ENCODE data around the gene ALOX5. TPM values are rescaled to one million over a fixed set of nuclear protein-coding genes. Genes with fewer than 3 reads are reported as not detected.
"Not testable (repeated sequence)": the region's sequence is repeated elsewhere in the genome, so short reads cannot be mapped to it uniquely, and the experiment has no call there.

The ALOX5 gene
- total RNA-seq, 4 donors from 2014 or later: 14.2 to 48.5 (median 21.2) TPM

- no peak overlapping the region for H3K4me3 ChIP-seq
- H3K9me3 ChIP-seq: no peaks in the 10 kb centered on the region
- H3K27me3 ChIP-seq: no peaks in the 10 kb centered on the region
- no peak overlapping the region for H3K27ac ChIP-seq (replicated peaks in 1 of 4)
- no peak for DNase-seq (ENCODE audit: extremely low spot score)
- no peaks in the 10 kb centered on the region for H3K36me3 ChIP-seq
- no peak for TF ChIP-seq CTCF (IDR thresholded peaks at IDR 0.05)
- TF ChIP-seq EP300 (IDR thresholded peaks at IDR 0.05): no peak
- TF ChIP-seq POLR2A (IDR thresholded peaks at IDR 0.05; ENCODE audit: low read depth): no peak
- 65% methylated on average over 1 of the region's 1 CpG for WGBS
- intact Hi-C loops (cut with DNase I): no loop called here
- H3K4me1 ChIP-seq: no peaks in the 10 kb centered on the region
Measured at GRCh38 chr10:45353186-45353585, 20.8 kb upstream of the ALOX5 start.

- TF ChIP-seq POLR2AphosphoS5 (IDR thresholded peaks at IDR 0.05): no peak
- TF ChIP-seq CTCF (IDR thresholded peaks at IDR 0.05): no peak
- TF ChIP-seq EP300 (IDR thresholded peaks at IDR 0.05): no peak
- TF ChIP-seq POLR2A (IDR thresholded peaks at IDR 0.05; ENCODE audit: low read depth): no peak
- intact Hi-C loops (cut with DNase I): no loop called here
- WGBS: 66% methylated on average over 3 of the region's 3 CpGs
- H3K4me1 ChIP-seq: no peaks in the 10 kb centered on the region
- no peak overlapping the region for H3K27ac ChIP-seq (replicated peaks in 1 of 4)
- H3K27me3 ChIP-seq: peaks cover 0 to 6% (median 0%) of the 10 kb centered on the region in 4 donors
- no peaks in the 10 kb centered on the region for H3K9me3 ChIP-seq
- H3K4me3 ChIP-seq: no peak overlapping the region
- H3K36me3 ChIP-seq: no peaks in the 10 kb centered on the region
- no peak for DNase-seq (ENCODE audit: extremely low spot score)
Measured at GRCh38 chr10:45354261-45354660, 19.8 kb upstream of the ALOX5 start.

- Histone ChIP-seq H3K9me3 (no peaks in the 10 kb centered on the region), H3K4me3 (no peak overlapping the region), H3K36me3 (no peaks in the 10 kb centered on the region), H3K4me1 (no peaks in the 10 kb centered on the region), H3K27me3 (peaks cover 0 to 13% (median 0%) of the 10 kb centered on the region in 4 donors), H3K27ac (replicated peaks in 1 of 4) (no peak overlapping the region)
- 83% methylated on average over 4 of the region's 4 CpGs for WGBS
- intact Hi-C loops (cut with DNase I): no loop called here
- no peak for TF ChIP-seq CTCF (IDR thresholded peaks at IDR 0.05)
- TF ChIP-seq EP300 (IDR thresholded peaks at IDR 0.05): no peak
- no peak for TF ChIP-seq POLR2AphosphoS5 (IDR thresholded peaks at IDR 0.05)
- TF ChIP-seq POLR2A (IDR thresholded peaks at IDR 0.05; ENCODE audit: low read depth): no peak
- no peak for DNase-seq (ENCODE audit: extremely low spot score)
Measured at GRCh38 chr10:45355494-45355893, 18.5 kb upstream of the ALOX5 start.

GRCh38 chr10:45358961-45359360 is 15.1 kb upstream of the ALOX5 start:
- WGBS: 58% methylated on average over 7 of the region's 7 CpGs
- H3K9me3 ChIP-seq; H3K4me1 ChIP-seq; H3K36me3 ChIP-seq; H3K27ac ChIP-seq (replicated peaks in 1 of 4); intact Hi-C loops (cut with DNase I); H3K4me3 ChIP-seq; DNase-seq (ENCODE audit: extremely low spot score): not testable (repeated sequence)
- H3K27me3 ChIP-seq: peaks cover 0 to 13% (median 0%) of the 10 kb centered on the region in 4 donors

- intact Hi-C loops (cut with DNase I): not testable (repeated sequence)
Measured at GRCh38 chr10:45361983-45362799, 11.8 kb upstream of the ALOX5 start.

GRCh38 chr10:45367643-45368042 is 6.4 kb upstream of the ALOX5 start:
- WGBS: 92% methylated on average over 3 of the region's 3 CpGs
- intact Hi-C loops (cut with DNase I); H3K4me3 ChIP-seq; H3K27ac ChIP-seq (replicated peaks in 1 of 4); DNase-seq (ENCODE audit: extremely low spot score); H3K27me3 ChIP-seq; H3K36me3 ChIP-seq; H3K4me1 ChIP-seq; H3K9me3 ChIP-seq: not testable (repeated sequence)

More at GRCh38 chr10:45361983-45362799, 11.8 kb upstream of the ALOX5 start:
- not testable (repeated sequence) for H3K36me3 ChIP-seq; H3K27ac ChIP-seq (replicated peaks in 1 of 4); H3K9me3 ChIP-seq; H3K4me1 ChIP-seq; DNase-seq (ENCODE audit: extremely low spot score); H3K4me3 ChIP-seq
- WGBS: 77% methylated on average over 12 of the region's 18 CpGs
- peaks cover 0 to 13% (median 0%) of the 10 kb centered on the region in 4 donors for H3K27me3 ChIP-seq
